Rectal smooth muscle tissue (tissue), 1 donor: ENCODE data around the gene RABEP2.
"Not testable (repeated sequence)": the region's sequence is repeated elsewhere in the genome, so short reads cannot be mapped to it uniquely, and the experiment has no call there.

ENCODE experiments used
- H3K27ac ChIP-seq: one replicate; pipeline ENCODE4 v1.7.0; 2013; ENCODE audit warnings: low read depth, low read length, inconsistent platforms
- H3K27me3 ChIP-seq: one replicate; pipeline ENCODE4 v1.7.0; 2013; ENCODE audit warnings: low read length; ENCODE audit not compliant: control insufficient read depth, insufficient read depth
- H3K36me3 ChIP-seq: one replicate; pipeline ENCODE4 v1.7.0; 2013; ENCODE audit warnings: low read length; ENCODE audit not compliant: control insufficient read depth, insufficient read depth
- H3K4me1 ChIP-seq: one replicate; pipeline ENCODE4 v1.7.0; 2013; ENCODE audit warnings: low read length; ENCODE audit not compliant: control insufficient read depth, insufficient read depth
- H3K4me3 ChIP-seq: one replicate; pipeline ENCODE4 v1.7.0; 2013; ENCODE audit warnings: low read length
- H3K9ac ChIP-seq: one replicate; pipeline ENCODE4 v1.7.0; 2013; ENCODE audit warnings: low read length

Gene RABEP2

GRCh38 chr16:28897826-28898225 is 27.2 kb downstream of the RABEP2 start:
- Histone ChIP-seq H3K9ac (no peak overlapping the region), H3K27ac (no peak overlapping the region), H3K36me3 (no peaks in the 10 kb centered on the region), H3K4me1 (no peaks in the 10 kb centered on the region), H3K27me3 (no peaks in the 10 kb centered on the region), H3K4me3 (no peak overlapping the region)

- no peak overlapping the region for H3K9ac ChIP-seq
- no peak overlapping the region for H3K4me3 ChIP-seq
- H3K27me3 ChIP-seq, result no peaks in the 10 kb centered on the region
- H3K27ac ChIP-seq, result no peak overlapping the region
- H3K36me3 ChIP-seq, result no peaks in the 10 kb centered on the region
- H3K4me1 ChIP-seq, result no peaks in the 10 kb centered on the region
Observed at GRCh38 chr16:28895609-28896008, 29.4 kb downstream of the RABEP2 start.

- Histone ChIP-seq H3K27ac (no peak overlapping the region), H3K27me3 (no peaks in the 10 kb centered on the region)
Observed at GRCh38 chr16:28893291-28893690, 31.7 kb downstream of the RABEP2 start.

GRCh38 chr16:28891964-28892890 is 32.8 kb downstream of the RABEP2 start:
- H3K36me3 ChIP-seq, result no peaks in the 10 kb centered on the region
- no peak overlapping the region for H3K27ac ChIP-seq
- no peaks in the 10 kb centered on the region for H3K4me1 ChIP-seq
- no peak overlapping the region for H3K9ac ChIP-seq
- no peak overlapping the region for H3K4me3 ChIP-seq
- no peaks in the 10 kb centered on the region for H3K27me3 ChIP-seq

More at GRCh38 chr16:28893291-28893690, 31.7 kb downstream of the RABEP2 start:
- Histone ChIP-seq H3K4me1 (no peaks in the 10 kb centered on the region), H3K4me3 (no peak overlapping the region), H3K36me3 (no peaks in the 10 kb centered on the region), H3K9ac (no peak overlapping the region)

- H3K27me3 ChIP-seq, H3K4me1 ChIP-seq, H3K9ac ChIP-seq, H3K36me3 ChIP-seq, H3K4me3 ChIP-seq, H3K27ac ChIP-seq: not testable (repeated sequence)
Observed at GRCh38 chr16:28890355-28890754, 34.7 kb downstream of the RABEP2 start.

GRCh38 chr16:28886945-28887344 is 38.1 kb downstream of the RABEP2 start:
- Histone ChIP-seq H3K27me3 (peaks cover 3% of the 10 kb centered on the region), H3K36me3 (no peaks in the 10 kb centered on the region), H3K9ac (no peak overlapping the region), H3K4me3 (no peak overlapping the region), H3K4me1 (no peaks in the 10 kb centered on the region), H3K27ac (no peak overlapping the region)

GRCh38 chr16:28884045-28884444 is 41.0 kb downstream of the RABEP2 start:
- Histone ChIP-seq H3K27ac (no peak overlapping the region), H3K9ac (no peak overlapping the region), H3K4me3 (no peak overlapping the region), H3K27me3 (peaks cover 3% of the 10 kb centered on the region), H3K36me3 (no peaks in the 10 kb centered on the region), H3K4me1 (peaks cover 4% of the 10 kb centered on the region)

- Histone ChIP-seq H3K27ac (no peak overlapping the region), H3K27me3 (peaks cover 3% of the 10 kb centered on the region), H3K36me3 (no peaks in the 10 kb centered on the region), H3K4me3 (no peak overlapping the region), H3K4me1 (peaks cover 4% of the 10 kb centered on the region), H3K9ac (no peak overlapping the region)
Observed at GRCh38 chr16:28883221-28883996, 41.6 kb downstream of the RABEP2 start.

GRCh38 chr16:28882551-28883160 is 42.4 kb downstream of the RABEP2 start:
- peaks cover 4% of the 10 kb centered on the region for H3K4me1 ChIP-seq
- no peaks in the 10 kb centered on the region for H3K36me3 ChIP-seq
- H3K4me3 ChIP-seq, result no peak overlapping the region
- no peak overlapping the region for H3K27ac ChIP-seq
- no peak overlapping the region for H3K9ac ChIP-seq
- H3K27me3 ChIP-seq, result peaks cover 3% of the 10 kb centered on the region

- H3K27me3 ChIP-seq, H3K27ac ChIP-seq, H3K9ac ChIP-seq: not testable (repeated sequence)
Observed at GRCh38 chr16:28881565-28881964, 43.5 kb downstream of the RABEP2 start.

GRCh38 chr16:28880955-28881354 is 44.1 kb downstream of the RABEP2 start:
- Histone ChIP-seq H3K4me1 (peaks cover 4% of the 10 kb centered on the region), H3K27ac (no peak overlapping the region), H3K4me3 (no peak overlapping the region), H3K27me3 (peaks cover 3% of the 10 kb centered on the region), H3K36me3 (no peaks in the 10 kb centered on the region), H3K9ac (no peak overlapping the region)

More at GRCh38 chr16:28881565-28881964, 43.5 kb downstream of the RABEP2 start:
- H3K36me3 ChIP-seq, H3K4me1 ChIP-seq, H3K4me3 ChIP-seq: not testable (repeated sequence)

GRCh38 chr16:28880589-28880915 is 44.5 kb downstream of the RABEP2 start:
- Histone ChIP-seq H3K36me3 (no peaks in the 10 kb centered on the region), H3K27ac (no peak overlapping the region), H3K9ac (no peak overlapping the region), H3K27me3 (peaks cover 3% of the 10 kb centered on the region), H3K4me1 (peaks cover 4% of the 10 kb centered on the region), H3K4me3 (no peak overlapping the region)
